ES-I3 (cell line): ENCODE results near the gene MAN1B1.

Source experiments
- H3K36me3 ChIP-seq: 2 replicates; pipeline ENCODE4 v1.6.1; 2013; ENCODE audit warnings: mild to moderate bottlenecking, low read length, control low read depth, moderate library complexity; ENCODE audit not compliant: insufficient read depth
- H3K4me1 ChIP-seq: 2 replicates; pipeline ENCODE4 v1.6.1; 2013; ENCODE audit warnings: mild to moderate bottlenecking, control low read depth, low read length; ENCODE audit not compliant: insufficient read depth
- H3K9ac ChIP-seq: 2 replicates; pipeline ENCODE4 v1.6.1; 2013; ENCODE audit warnings: low read depth, mild to moderate bottlenecking, low read length, moderate library complexity
- H3K9me3 ChIP-seq: 2 replicates; pipeline ENCODE4 v1.6.1; 2013; ENCODE audit warnings: mild to moderate bottlenecking, low read length, moderate library complexity; ENCODE audit not compliant: control insufficient read depth, insufficient read depth

The MAN1B1 gene

DNA sequence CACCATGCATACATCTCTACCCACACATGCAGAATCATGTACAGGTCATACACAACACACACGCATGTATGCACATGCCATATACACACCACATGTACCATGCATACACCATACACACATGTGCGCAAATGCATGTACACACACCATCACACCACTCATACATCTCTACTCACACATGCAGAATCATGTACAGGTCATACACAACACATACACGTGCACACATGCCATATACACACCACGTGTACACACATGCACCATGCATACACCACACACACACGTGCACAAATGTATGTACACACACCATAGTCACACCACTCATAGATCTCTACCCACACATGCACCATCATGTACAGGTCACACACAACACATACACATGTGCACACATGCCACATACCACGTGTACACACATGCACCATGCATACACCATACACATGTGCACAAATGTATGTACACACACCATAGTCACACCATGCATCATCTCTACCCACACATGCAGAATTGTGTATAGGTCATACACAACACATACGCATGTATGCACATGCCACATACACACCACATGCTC lies 66.1 kb downstream of the MAN1B1 start:
- Histone ChIP-seq H3K9ac (no peak overlapping the region), H3K4me1 (peaks cover 5% of the 10 kb centered on the region; the same call in 1 of the 2 replicates), H3K9me3 (no peaks in the 10 kb centered on the region), H3K36me3 (no peaks in the 10 kb centered on the region)

DNA sequence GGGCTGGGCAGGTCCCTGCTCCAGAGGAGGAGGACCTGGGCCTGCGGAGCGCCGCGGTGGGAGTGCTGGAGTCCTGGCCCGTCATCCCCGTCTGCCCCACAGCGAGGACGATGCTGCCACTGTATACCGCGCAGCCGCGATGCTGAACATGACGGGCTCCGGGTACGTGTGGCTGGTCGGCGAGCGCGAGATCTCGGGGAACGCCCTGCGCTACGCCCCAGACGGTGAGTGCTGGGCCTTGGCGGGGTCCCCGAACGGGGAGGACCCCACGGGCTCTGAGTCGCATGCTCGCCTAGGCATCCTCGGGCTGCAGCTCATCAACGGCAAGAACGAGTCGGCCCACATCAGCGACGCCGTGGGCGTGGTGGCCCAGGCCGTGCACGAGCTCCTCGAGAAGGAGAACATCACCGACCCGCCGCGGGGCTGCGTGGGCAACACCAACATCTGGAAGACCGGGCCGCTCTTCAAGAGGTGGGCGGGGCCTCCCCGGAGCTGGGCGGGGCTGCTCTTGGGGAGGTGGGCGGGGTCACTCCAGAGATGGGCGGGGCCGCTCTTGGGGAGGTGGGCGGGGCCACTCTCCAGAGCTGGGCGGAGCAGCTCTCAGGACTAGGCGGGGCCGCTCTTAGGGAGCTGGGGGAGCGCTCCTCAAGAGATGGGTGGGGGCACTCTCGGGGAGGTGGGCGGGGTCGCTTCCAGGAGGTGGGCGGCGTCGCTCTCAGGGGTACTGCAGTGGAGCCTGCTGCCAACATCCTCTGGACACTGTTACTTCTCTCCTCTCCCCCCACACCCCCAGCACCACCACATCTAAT lies 70.0 kb downstream of the MAN1B1 start:
- Histone ChIP-seq H3K9me3 (no peaks in the 10 kb centered on the region), H3K36me3 (no peaks in the 10 kb centered on the region), H3K4me1 (no peaks in the 10 kb centered on the region), H3K9ac (peak overlapping the region; percentile 3; the same call in 1 of the 2 replicates)

DNA sequence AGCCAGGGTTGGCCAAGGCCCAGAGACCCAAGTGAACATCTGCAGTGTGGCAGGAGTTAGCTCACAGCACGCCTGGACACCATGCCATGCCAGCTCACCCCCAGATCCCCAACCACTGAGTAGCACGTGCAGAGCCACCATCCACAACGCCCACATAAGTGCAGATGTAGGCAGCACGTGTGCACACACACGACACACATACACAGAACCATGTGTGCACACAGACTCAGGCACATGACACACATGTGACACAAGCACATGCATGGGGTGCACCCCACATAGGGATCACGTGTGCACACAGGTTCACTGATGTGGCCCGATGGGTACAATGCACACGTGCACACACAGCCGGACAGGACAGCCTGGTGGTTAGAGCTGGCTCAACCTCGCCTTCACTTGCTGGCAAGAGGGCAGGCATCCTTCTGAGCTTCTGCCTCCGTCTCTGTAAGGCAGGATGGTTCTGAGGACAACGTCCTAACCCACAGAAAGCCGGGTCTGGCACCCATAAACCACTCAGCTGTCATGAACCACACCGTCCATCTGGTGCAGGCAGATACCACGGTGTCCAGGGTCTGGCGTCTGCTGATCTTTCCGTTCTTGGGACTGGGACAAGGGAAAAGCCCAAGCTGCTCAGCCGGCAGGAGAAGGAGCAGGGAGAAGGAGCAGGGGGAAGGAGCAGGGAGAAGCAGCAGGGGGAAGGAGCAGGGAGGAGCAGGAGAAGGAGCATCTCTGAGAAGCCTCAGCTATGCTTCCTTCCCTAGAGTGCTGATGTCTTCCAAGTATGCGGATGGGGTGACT lies 71.0 kb downstream of the MAN1B1 start:
- H3K9me3 ChIP-seq = no peaks in the 10 kb centered on the region
- no peak overlapping the region for H3K9ac ChIP-seq
- H3K4me1 ChIP-seq = no peaks in the 10 kb centered on the region
- H3K36me3 ChIP-seq = no peaks in the 10 kb centered on the region

DNA sequence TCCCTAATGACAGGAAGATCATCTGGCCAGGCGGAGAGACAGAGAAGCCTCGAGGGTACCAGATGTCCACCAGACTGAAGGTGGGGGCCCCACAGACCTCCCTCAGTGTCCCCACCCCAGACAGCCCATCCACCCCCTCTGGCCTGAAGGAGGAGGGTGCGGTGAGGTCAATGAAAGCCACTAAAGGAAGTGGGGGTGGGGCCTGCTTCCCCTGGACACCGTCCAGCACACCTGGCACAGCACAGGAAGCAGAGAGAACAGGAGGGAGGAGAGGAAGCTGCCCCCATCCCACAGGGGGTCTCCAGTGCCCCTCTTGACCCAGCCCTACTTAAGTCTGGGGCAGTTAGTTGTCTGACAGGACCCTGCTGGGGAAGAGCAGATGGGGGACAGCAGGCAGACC lies 71.8 kb downstream of the MAN1B1 start:
- no peaks in the 10 kb centered on the region for H3K4me1 ChIP-seq
- H3K36me3 ChIP-seq = no peaks in the 10 kb centered on the region
- H3K9ac ChIP-seq = no peak overlapping the region
- no peaks in the 10 kb centered on the region for H3K9me3 ChIP-seq
